ENCODE data around the gene ANXA10. TPM values are rescaled to one million over a fixed set of nuclear protein-coding genes. Genes with fewer than 3 reads are reported as not detected.

ANXA10 gene
- total and polyA plus RNA-seq, 2 experiments from 2014 or later = not detected

GRCh38 chr4:168174308-168174707 lies 82.0 kb downstream of the ANXA10 start:
- Histone ChIP-seq H3K9me3 (ENCODE audit: low read depth) (no peaks in the 10 kb centered on the region), H3K27me3 (no peaks in the 10 kb centered on the region), H3K4me3 (no peak overlapping the region), H3K4me1 (ENCODE audit: low read depth) (no peaks in the 10 kb centered on the region), H3K36me3 (no peaks in the 10 kb centered on the region), H3K27ac (no peak overlapping the region)
- TF ChIP-seq CTCF (IDR thresholded peaks at IDR 0.05; ENCODE audit: low read depth, low read length) = no peak
- DNase-seq (ENCODE audit: low read depth in 1 of 2, low spot score in 1 of 2) = no peak

GRCh38 chr4:168177546-168178149 lies 85.3 kb downstream of the ANXA10 start:
- H3K27ac ChIP-seq = no peak overlapping the region
- H3K36me3 ChIP-seq = no peaks in the 10 kb centered on the region
- no peak for TF ChIP-seq CTCF (IDR thresholded peaks at IDR 0.05; ENCODE audit: low read depth, low read length)
- no peak for DNase-seq (ENCODE audit: low read depth in 1 of 2, low spot score in 1 of 2)
- H3K4me1 ChIP-seq (ENCODE audit: low read depth) = no peaks in the 10 kb centered on the region
- H3K9me3 ChIP-seq (ENCODE audit: low read depth) = no peaks in the 10 kb centered on the region
- H3K27me3 ChIP-seq = no peaks in the 10 kb centered on the region
- H3K4me3 ChIP-seq = no peak overlapping the region

- Histone ChIP-seq H3K27ac (peak overlapping the region; percentile 17), H3K4me1 (ENCODE audit: low read depth) (peaks cover 6% of the 10 kb centered on the region), H3K4me3 (no peak overlapping the region), H3K36me3 (no peaks in the 10 kb centered on the region), H3K9me3 (ENCODE audit: low read depth) (no peaks in the 10 kb centered on the region), H3K27me3 (no peaks in the 10 kb centered on the region)
- TF ChIP-seq CTCF (IDR thresholded peaks at IDR 0.05; ENCODE audit: low read depth, low read length) = peak; percentile 53
- peak; percentile 42 to 59 for DNase-seq (ENCODE audit: low read depth in 1 of 2, low spot score in 1 of 2)
Measured at GRCh38 chr4:168183717-168184571, 91.6 kb downstream of the ANXA10 start.

- no peaks in the 10 kb centered on the region for H3K27me3 ChIP-seq
- no peaks in the 10 kb centered on the region for H3K36me3 ChIP-seq
- no peaks in the 10 kb centered on the region for H3K9me3 ChIP-seq (ENCODE audit: low read depth)
- no peak overlapping the region for H3K27ac ChIP-seq
- TF ChIP-seq CTCF (IDR thresholded peaks at IDR 0.05; ENCODE audit: low read depth, low read length) = no peak
- peaks cover 6% of the 10 kb centered on the region for H3K4me1 ChIP-seq (ENCODE audit: low read depth)
- DNase-seq (ENCODE audit: low read depth in 1 of 2, low spot score in 1 of 2) = no peak
- H3K4me3 ChIP-seq = no peak overlapping the region
Measured at GRCh38 chr4:168188754-168189153, 96.4 kb downstream of the ANXA10 start.

GRCh38 chr4:168197926-168198325 lies 105.6 kb downstream of the ANXA10 start:
- H3K4me3 ChIP-seq = no peak overlapping the region
- DNase-seq (ENCODE audit: low read depth in 1 of 2, low spot score in 1 of 2) = peak in 1 of 2 donors; percentile 7
- no peaks in the 10 kb centered on the region for H3K9me3 ChIP-seq (ENCODE audit: low read depth)
- no peak overlapping the region for H3K27ac ChIP-seq
- no peaks in the 10 kb centered on the region for H3K27me3 ChIP-seq
- H3K4me1 ChIP-seq (ENCODE audit: low read depth) = no peaks in the 10 kb centered on the region
- no peaks in the 10 kb centered on the region for H3K36me3 ChIP-seq
- no peak for TF ChIP-seq CTCF (IDR thresholded peaks at IDR 0.05; ENCODE audit: low read depth, low read length)
